Common myeloid progenitor, CD34-positive (primary cell): Measurements from ENCODE around the gene SEC24C.
"Not testable (repeated sequence)": the region's sequence is repeated elsewhere in the genome, so short reads cannot be mapped to it uniquely, and the experiment has no call there.

ENCODE experiments used
- CTCF ChIA-PET: fragments of 350-600 bp; sonication (Branson Sonifier 250); formaldehyde crosslinking; loops from one replicate; lab custom pipeline; 2021; ENCODE audit warnings: antibody characterized with exemption; lab: Charles Lee
- POLR2A ChIA-PET: fragments of 350-600 bp; sonication (Branson Sonifier 250); formaldehyde crosslinking; loops from one replicate; lab custom pipeline; 2021; ENCODE audit warnings: antibody characterized with exemption; lab: Charles Lee
- DNase-seq, 3 donors: peaks; one replicate each; pipeline versions ENCODE4 v3.0.0 to v3.0.0-alpha.2; 2013
- H3K27ac ChIP-seq, 2 experiments: 1 replicate in 1 of 2; 2 replicates in 1 of 2; pipeline ENCODE4 v1.7.0; 2013; ENCODE audit warnings: inconsistent platforms in 2 of 2, low read length in 2 of 2, mild to moderate bottlenecking in 2 of 2, low read depth in 1 of 2, moderate library complexity in 1 of 2; ENCODE audit not compliant: severe bottlenecking in 2 of 2, insufficient read depth in 1 of 2, poor library complexity in 1 of 2
- H3K27me3 ChIP-seq, 5 experiments: replicated peaks in 2 of 5; 1 replicate in 3 of 5; 2 replicates in 2 of 5; pipeline versions ENCODE4 v1.6.1 to v1.7.0; 2013; ENCODE audit warnings: low read length in 4 of 5, mild to moderate bottlenecking in 2 of 5, moderate library complexity in 2 of 5, inconsistent platforms in 1 of 5; ENCODE audit not compliant: insufficient read depth in 5 of 5, control insufficient read depth in 4 of 5
- H3K36me3 ChIP-seq, 4 experiments: 1 replicate in 2 of 4; 2 replicates in 2 of 4; pipeline versions ENCODE4 v1.6.1 to v1.7.0; 2013; ENCODE audit warnings: low read length in 3 of 4, control low read depth in 1 of 4, mild to moderate bottlenecking in 1 of 4; ENCODE audit not compliant: control insufficient read depth in 4 of 4, insufficient read depth in 4 of 4
- H3K4me1 ChIP-seq, 4 experiments: 1 replicate in 3 of 4; 2 replicates in 1 of 4; pipeline versions ENCODE4 v1.6.1 to v1.7.1; 2013; ENCODE audit warnings: low read length in 3 of 4, mild to moderate bottlenecking in 3 of 4, control low read depth in 1 of 4, inconsistent platforms in 1 of 4, moderate library complexity in 1 of 4; ENCODE audit not compliant: control insufficient read depth in 4 of 4, insufficient read depth in 4 of 4; ENCODE audit errors: control extremely low read depth in 1 of 4
- H3K4me3 ChIP-seq, 7 experiments: 1 replicate in 4 of 7; 2 replicates in 3 of 7; pipeline versions ENCODE4 v1.5.1 to v1.7.0; 2013; ENCODE audit warnings: mild to moderate bottlenecking in 7 of 7, low read length in 6 of 7, moderate library complexity in 6 of 7, inconsistent platforms in 2 of 7, low read depth in 2 of 7, control low read depth in 1 of 7; ENCODE audit not compliant: insufficient read depth in 4 of 7, control insufficient read depth in 1 of 7; ENCODE audit errors: extremely low read depth in 1 of 7
- H3K9me3 ChIP-seq, 5 experiments: 1 replicate in 4 of 5; 2 replicates in 1 of 5; pipeline versions ENCODE4 v1.6.1 to v1.7.1; 2013; ENCODE audit warnings: low read length in 4 of 5, mild to moderate bottlenecking in 2 of 5, inconsistent platforms in 1 of 5, low read depth in 1 of 5, moderate library complexity in 1 of 5; ENCODE audit not compliant: control insufficient read depth in 4 of 5, insufficient read depth in 2 of 5; ENCODE audit errors: control extremely low read depth in 1 of 5
- WGBS: methylation state at CpG from one replicate; pipeline ENCODE4 v1.1.5; 2013; ENCODE audit not compliant: insufficient coverage; 5-methylcytosine and 5-hydroxymethylcytosine counted together

Gene SEC24C

GRCh38 chr10:73790886-73791625 lies 46.9 kb downstream of the SEC24C start:
- H3K27ac ChIP-seq, result no peak overlapping the region
- CTCF ChIA-PET, result no interaction called here
- peaks cover 4 to 12% (median 9%) of the 10 kb centered on the region in 4 experiments for H3K4me1 ChIP-seq
- peaks cover 21 to 72% (median 57%) of the 10 kb centered on the region in 4 experiments for H3K36me3 ChIP-seq
- H3K9me3 ChIP-seq, result no peaks in the 10 kb centered on the region
- POLR2A ChIA-PET, result no interaction called here
- WGBS, result 98% methylated on average over 22 of the region's 22 CpGs
- DNase-seq, result no peak
- H3K4me3 ChIP-seq, result no peak overlapping the region
- H3K27me3 ChIP-seq, result no peaks in the 10 kb centered on the region

DNA sequence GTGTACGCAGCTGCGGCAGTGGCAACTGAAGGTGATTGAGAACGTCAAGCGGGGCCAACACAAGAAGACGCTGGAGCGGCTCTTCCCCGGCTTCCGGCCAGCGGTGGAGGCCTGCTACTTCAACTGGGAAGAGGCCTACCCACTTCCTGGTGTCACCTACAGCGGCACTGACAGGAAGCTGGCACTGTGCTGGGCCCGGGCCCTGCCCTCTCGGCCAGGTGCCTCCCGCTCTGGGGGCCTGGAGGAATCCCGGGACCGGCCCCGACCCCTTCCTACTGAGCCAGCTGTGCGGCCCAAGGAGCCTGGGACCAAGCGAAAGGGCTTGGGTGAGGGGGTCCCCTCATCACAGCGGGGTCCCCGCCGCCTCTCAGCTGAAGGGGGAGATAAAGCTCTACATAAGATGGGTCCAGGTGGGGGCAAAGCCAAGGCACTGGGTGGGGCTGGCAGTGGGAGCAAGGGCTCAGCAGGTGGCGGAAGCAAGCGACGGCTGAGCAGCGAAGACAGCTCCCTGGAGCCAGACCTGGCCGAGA lies 47.8 kb downstream of the SEC24C start:
- ChIA-PET CTCF (interaction anchor here (0.6 to 1.8 kb wide), 3 partner anchors 12 to 55 kb away, joined by 3 to 5 read pairs (median 4); no protein-coding TSS in a partner anchor), POLR2A (no interaction called here)
- H3K4me3 ChIP-seq, result no peak overlapping the region
- peaks cover 0 to 6% (median 2%) of the 10 kb centered on the region in 4 experiments for H3K4me1 ChIP-seq
- H3K9me3 ChIP-seq, result no peaks in the 10 kb centered on the region
- no peaks in the 10 kb centered on the region for H3K27me3 ChIP-seq
- H3K36me3 ChIP-seq, result peaks cover 21 to 80% (median 64%) of the 10 kb centered on the region in 4 experiments
- WGBS, result 99% methylated on average over 26 of the region's 26 CpGs
- DNase-seq, result no peak
- no peak overlapping the region for H3K27ac ChIP-seq

GRCh38 chr10:73793456-73793855 lies 49.3 kb downstream of the SEC24C start:
- no peaks in the 10 kb centered on the region for H3K9me3 ChIP-seq
- DNase-seq, result no peak
- POLR2A ChIA-PET, result interaction anchor here (1.5 kb wide), 1 partner anchor 8 kb away, joined by 6 read pairs; the partner anchor contains the start of gene ZSWIM8
- CTCF ChIA-PET, result interaction anchor here (1.1 to 1.8 kb wide), 4 partner anchors 8 to 53 kb away, joined by 3 to 4 read pairs (median 3); partner anchors contain the start of gene ZSWIM8
- no peak overlapping the region for H3K4me3 ChIP-seq
- WGBS, result 96% methylated on average over 4 of the region's 5 CpGs
- no peak overlapping the region for H3K27ac ChIP-seq
- H3K27me3 ChIP-seq, result no peaks in the 10 kb centered on the region
- peaks cover 21 to 93% (median 75%) of the 10 kb centered on the region in 4 experiments for H3K36me3 ChIP-seq
- no peaks in the 10 kb centered on the region for H3K4me1 ChIP-seq

- peaks cover 15 to 90% (median 76%) of the 10 kb centered on the region in 4 experiments for H3K36me3 ChIP-seq
- not testable (repeated sequence) for DNase-seq, H3K9me3 ChIP-seq, H3K27me3 ChIP-seq, H3K4me3 ChIP-seq, H3K4me1 ChIP-seq, H3K27ac ChIP-seq
- WGBS, result 96% methylated on average over 9 of the region's 10 CpGs
- CTCF ChIA-PET, result interaction anchor here (1.1 kb wide), 1 partner anchor 14 kb away, joined by 3 read pairs; no protein-coding TSS in a partner anchor
- POLR2A ChIA-PET, result interaction anchor here (0.6 to 1.0 kb wide), 2 partner anchors 12 to 38 kb away, joined by 3 to 4 read pairs; no protein-coding TSS in a partner anchor
Observed at GRCh38 chr10:73795491-73795890, 51.3 kb downstream of the SEC24C start.

DNA sequence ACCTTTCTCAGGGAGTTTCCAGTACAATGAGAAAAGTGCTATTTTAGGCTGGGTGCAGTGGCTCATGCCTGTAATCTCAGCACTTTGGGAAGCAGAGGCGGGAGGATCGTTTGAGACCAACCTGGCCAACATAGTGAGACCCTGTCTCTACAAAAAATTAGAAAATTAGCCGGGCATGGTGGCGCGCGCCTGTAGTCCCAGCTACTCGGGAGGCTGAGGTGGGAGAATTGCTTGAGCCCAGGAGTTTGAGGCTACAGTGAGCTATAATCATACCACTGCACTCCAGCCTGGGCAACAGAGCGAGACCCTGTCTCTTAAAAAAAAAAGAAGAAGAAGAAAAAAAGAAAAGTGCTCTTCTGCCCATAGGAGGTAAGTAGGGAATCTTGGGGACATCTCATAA lies 51.9 kb downstream of the SEC24C start:
- not testable (repeated sequence) for H3K4me1 ChIP-seq, H3K27me3 ChIP-seq, H3K9me3 ChIP-seq, DNase-seq, H3K4me3 ChIP-seq, H3K27ac ChIP-seq
- CTCF ChIA-PET, result interaction anchor here (1.1 kb wide), 1 partner anchor 14 kb away, joined by 3 read pairs; no protein-coding TSS in a partner anchor
- 100% methylated on average over 4 of the region's 8 CpGs for WGBS
- peaks cover 14 to 91% (median 74%) of the 10 kb centered on the region in 4 experiments for H3K36me3 ChIP-seq
- POLR2A ChIA-PET, result interaction anchor here (1.0 kb wide), 1 partner anchor 11 kb away, joined by 4 read pairs; no protein-coding TSS in a partner anchor

DNA sequence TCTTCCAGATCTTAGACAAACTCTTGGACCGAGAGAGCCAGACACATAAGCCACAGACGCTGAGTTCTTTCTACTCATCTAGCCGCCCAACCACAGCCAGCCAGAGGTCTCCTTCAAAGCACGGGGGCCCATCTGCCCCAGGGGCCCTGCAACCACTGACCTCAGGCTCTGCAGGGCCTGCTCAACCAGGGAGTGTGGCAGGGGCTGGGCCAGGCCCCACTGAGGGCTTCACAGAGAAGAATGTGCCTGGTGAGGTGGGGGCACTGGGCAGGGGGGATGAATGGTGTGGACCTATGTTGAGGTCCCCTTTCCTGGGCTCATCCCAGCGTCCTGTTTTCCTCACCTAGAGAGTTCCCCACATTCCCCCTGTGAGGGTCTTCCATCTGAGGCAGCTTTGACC lies 52.6 kb downstream of the SEC24C start:
- no peak for DNase-seq
- H3K4me3 ChIP-seq, result no peak overlapping the region
- POLR2A ChIA-PET, result no interaction called here
- no peaks in the 10 kb centered on the region for H3K27me3 ChIP-seq
- peaks cover 13 to 91% (median 71%) of the 10 kb centered on the region in 4 experiments for H3K36me3 ChIP-seq
- H3K4me1 ChIP-seq, result no peaks in the 10 kb centered on the region
- no peaks in the 10 kb centered on the region for H3K9me3 ChIP-seq
- CTCF ChIA-PET, result no interaction called here
- H3K27ac ChIP-seq, result peak overlapping the region in 1 of 2 experiments; percentile 4
- WGBS, result 85% methylated on average over 5 of the region's 5 CpGs
